Umbilical cord (tissue), 2 donors: ENCODE data around the gene MYH7. TPM values are rescaled to one million over a fixed set of nuclear protein-coding genes. Genes with fewer than 3 reads are reported as not detected.
"Not testable (repeated sequence)": the region's sequence is repeated elsewhere in the genome, so short reads cannot be mapped to it uniquely, and the experiment has no call there.

Experiments used
- DNase-seq: peaks from one replicate; pipeline ENCODE4 v3.0.0-alpha.2; 2015; ENCODE audit warnings: low spot score
- total RNA-seq: library from RNA; depleted of rRNA; stranded (reverse); fragments of >200 nt; gene quantifications from one replicate; pipeline ENCODE4 v1.2.3, GENCODE V29; 2014; ENCODE audit warnings: low replicate concordance; ENCODE audit not compliant: insufficient read depth

MYH7 gene
- total RNA-seq, 1 donor from 2014 or later: under 0.01 TPM

DNA sequence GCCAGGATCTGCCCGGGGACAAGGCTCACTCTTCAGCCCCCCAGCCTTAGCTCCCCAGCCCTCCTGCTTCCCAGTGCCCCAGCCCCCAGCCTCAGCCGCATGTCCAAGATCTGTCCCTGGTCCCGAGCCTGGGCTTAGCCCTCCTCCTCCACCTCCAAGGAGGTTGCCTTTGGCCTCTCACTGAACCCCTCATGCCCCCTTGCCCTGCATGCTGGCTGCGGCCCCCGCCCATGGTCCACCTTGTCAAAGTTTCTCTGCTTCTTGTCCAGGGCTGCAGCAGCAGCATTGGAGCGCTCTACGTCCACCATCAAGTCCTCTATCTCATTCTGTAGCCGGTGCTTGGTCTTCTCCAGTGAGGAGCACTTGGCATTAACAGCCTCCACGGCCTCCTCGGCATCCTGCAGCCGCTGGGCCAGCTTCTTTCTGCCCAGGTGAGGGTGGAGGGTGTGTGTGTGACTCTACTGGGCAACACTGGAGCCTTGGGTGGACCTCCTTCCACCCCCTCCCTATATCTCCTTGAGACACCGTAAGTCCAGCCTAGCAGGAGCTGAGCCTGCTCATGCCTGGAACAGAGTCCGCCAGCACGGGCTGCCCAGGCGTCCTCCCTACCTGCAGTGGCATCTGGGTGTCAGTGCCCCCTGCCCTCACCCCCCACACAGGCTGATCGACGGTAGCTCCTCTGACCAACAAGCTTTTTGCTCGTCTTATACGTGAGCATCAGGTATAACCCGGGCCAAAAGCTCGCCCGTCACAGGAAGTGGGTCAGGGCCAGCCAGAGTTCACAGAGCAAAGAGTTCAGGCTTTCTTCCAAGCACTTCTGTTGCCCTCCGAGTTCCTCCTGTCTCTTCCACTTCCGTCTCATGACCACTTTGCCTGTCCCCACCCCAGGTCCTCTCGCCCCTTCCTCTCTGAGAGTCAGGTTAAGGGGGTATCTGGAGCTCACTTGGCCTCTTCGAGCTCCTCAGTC lies 47.3 kb downstream of the MYH7 start:
- DNase-seq: no peak

DNA sequence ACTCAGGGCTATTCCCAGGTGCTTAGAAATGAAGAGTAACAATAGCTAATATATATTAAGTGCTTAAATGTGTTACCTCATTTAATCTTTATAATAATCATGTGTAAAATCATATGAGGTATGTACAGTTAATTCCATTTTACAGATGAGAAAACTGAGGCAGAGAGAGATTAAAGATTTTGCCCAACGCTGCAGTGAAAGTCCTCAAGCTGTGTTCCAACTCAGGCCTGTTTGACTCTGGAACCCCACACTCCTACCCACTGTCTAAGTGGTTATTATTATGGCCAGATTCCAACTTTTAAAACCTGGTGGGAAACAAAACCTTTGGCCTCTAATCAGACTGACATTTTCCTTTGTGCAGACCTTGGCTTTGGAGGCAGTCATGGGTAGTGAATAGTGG lies 48.5 kb downstream of the MYH7 start:
- DNase-seq: no peak

GRCh38 chr14:23386266-23386657 lies 49.2 kb downstream of the MYH7 start:
- not testable (repeated sequence) for DNase-seq

DNA sequence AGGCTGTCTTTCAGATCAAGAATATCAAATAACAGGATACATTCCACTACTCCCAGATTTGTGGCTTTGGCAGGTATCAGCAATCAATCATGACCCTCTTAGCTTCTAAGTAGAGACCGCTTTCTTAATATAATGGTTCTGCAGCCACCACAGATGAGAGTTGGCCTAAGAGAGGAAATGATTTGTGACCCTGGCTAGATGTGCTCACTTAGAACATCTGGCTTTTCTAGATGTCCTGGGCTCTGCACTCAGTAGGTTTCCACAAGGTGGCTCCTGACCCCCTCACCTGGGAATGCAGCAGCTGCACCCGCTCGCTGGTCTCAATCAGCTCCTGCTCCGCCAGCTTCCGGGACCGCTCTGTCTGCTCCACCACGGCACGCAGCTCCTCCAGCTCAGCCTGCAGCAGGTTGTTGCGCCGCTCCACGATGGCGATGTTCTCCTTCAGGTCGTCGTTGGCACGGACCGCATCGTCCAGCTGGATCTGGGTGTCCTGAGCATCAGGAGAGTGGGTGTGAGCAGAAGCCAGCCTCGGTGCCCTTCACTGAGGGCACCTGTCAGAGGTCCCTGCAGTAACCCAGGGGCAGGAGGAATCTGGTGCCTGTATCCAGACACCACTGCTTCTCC lies 49.7 kb downstream of the MYH7 start:
- DNase-seq: no peak

GRCh38 chr14:23385244-23385641 lies 50.2 kb downstream of the MYH7 start:
- DNase-seq: no peak

GRCh38 chr14:23384364-23385080 lies 50.9 kb downstream of the MYH7 start:
- DNase-seq: no peak

- DNase-seq: no peak
Measured at GRCh38 chr14:23382731-23383440, 52.6 kb downstream of the MYH7 start.

GRCh38 chr14:23382276-23382675 lies 53.2 kb downstream of the MYH7 start:
- no peak for DNase-seq

- DNase-seq: no peak
Measured at GRCh38 chr14:23381871-23382270, 53.6 kb downstream of the MYH7 start.

DNA sequence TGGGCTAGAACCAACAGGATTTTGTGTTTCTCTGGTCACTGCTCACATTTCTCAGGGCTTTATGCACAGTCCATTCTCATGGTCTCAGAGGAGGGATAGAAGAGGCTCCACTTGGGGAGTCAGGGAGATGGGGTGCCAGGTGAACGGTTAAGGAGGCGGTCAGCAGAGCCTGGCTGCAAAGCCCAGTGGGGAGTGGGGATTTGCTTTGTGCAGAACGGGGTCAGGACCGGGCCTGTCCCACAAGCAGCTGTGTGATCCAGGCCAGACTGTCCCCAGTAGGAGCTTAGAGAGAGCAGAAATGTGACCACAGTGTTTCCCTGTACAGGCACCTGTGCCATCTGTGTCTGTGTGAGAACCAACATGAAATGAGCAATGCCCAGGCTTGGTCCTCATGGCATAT lies 54.5 kb downstream of the MYH7 start:
- DNase-seq: no peak

GRCh38 chr14:23380197-23380914 lies 55.1 kb downstream of the MYH7 start:
- DNase-seq: peak; percentile 73

DNA sequence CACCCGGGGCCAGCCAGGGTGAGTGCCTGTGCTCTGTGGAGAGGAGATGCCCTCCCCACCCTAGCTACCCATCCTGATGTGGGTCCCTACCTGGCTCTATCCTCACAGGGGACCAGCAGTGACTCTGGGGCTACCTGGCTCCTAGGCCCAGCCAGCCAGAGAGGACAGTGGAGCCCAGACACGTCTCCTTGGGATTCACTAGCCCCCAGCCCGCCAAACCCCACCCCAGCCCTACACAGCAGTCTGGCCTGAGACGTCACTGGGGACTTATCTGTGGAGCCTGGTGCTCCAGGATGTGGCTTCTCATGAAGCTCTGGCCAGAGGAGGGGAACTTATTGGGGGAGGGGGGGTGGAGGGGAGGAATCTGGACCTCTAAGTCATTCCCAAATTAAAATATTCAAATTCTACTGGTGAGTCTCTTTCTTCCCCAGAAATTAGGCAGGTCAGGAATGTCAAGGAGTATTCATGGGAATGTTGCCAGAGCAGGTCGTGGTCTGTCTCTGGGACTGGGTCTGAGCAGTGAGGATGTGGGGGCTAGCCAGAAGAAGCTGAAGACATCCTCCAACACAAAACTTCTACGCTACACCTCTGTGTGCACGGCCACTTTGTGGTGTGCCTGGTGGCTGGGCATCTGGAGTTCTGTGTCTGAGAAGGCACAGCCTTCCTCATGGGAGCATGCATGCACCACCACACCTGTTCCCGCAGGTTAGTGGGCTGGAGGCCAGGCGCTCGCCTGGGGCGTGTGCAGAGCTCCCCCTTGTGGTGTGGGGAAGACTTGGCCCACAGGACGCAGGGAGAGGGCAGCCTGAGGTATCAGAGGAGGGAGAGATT lies 55.9 kb downstream of the MYH7 start:
- peak; percentile 43 for DNase-seq

DNA sequence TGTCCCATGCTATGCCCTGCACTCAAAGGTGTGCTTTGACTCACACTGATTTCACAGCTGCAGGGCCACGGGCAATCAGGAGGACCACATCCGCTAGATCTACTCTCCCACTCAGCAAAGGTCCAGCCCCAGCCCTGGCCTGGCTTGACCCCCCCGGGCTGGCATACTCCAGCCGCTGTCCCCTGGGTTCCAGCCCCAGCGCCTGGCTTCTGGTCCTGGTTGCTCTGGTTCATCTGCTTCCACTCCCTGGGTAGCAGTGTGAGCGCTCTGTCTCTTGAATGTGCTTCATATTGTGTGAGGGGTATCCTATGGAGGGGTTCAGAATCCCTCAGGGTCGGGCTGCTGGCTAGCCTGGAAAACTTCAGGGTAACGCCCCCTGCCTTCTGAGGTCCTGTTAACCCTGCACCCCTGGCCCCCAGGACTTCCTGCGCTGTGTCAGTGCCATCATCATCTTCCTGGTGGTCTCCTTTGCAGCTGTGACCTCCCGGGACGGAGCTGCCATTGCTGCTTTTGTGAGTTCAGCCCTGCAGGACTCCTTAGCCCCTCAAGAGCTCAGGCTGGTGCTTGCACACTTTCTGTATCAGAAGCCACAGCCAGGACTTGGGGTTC lies 56.7 kb downstream of the MYH7 start:
- DNase-seq: no peak

DNA sequence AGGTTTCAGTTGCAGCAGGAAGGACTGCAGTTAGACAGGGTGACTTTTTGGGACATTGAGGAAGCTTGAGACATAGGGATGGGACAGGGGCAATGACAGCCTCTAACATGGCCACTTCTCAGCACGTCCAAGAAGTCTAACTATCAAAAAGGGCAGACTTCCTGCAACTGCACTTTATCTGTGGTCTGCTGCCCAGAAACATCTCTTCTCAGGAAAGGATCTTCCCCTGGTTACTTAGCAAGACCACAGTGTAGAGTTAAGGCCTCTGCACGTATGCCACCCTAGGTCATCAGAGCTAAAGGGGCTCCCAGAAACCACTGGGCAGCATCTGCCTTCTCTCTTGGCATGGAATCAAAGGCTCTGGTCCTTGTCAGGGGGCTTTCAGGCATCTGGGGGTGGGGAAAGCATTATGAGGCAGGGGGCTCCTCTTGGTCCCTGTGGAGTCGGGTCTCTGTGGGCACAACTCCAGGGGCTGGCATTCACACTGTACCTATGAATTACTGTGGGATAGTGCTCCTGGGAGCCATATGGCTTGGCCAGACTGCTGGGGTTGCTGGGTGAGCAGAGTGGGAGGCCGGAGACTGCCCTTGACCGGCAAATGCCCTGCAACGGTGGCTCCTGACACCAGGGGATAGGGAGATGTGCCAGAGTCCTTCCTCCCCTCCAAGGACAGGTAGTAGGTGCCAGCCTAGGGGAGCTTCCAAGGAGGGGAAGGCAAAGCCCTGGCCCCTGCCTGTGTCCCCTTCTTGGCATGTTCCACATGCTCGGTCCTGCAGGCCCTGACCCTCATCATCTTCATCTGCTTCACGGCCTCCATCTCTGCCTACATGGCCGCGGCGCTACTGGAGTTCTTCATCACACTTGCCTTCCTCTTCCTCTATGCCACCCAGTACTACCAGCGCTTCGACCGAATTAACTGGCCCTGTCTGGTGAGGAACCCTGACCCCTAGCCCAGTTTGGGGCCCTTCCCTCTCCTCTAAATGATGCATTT lies 57.6 kb downstream of the MYH7 start:
- DNase-seq: no peak

- DNase-seq: no peak
Measured at GRCh38 chr14:23377198-23377550, 58.3 kb downstream of the MYH7 start.

- peak; percentile 82 for DNase-seq
Measured at GRCh38 chr14:23376482-23377197, 58.8 kb downstream of the MYH7 start, which contains the start of gene CMTM5. Gene CMTM5 (plus strand): TSS chr14:23377046. CDS start chr14:23377252, 206 bp downstream.

DNA sequence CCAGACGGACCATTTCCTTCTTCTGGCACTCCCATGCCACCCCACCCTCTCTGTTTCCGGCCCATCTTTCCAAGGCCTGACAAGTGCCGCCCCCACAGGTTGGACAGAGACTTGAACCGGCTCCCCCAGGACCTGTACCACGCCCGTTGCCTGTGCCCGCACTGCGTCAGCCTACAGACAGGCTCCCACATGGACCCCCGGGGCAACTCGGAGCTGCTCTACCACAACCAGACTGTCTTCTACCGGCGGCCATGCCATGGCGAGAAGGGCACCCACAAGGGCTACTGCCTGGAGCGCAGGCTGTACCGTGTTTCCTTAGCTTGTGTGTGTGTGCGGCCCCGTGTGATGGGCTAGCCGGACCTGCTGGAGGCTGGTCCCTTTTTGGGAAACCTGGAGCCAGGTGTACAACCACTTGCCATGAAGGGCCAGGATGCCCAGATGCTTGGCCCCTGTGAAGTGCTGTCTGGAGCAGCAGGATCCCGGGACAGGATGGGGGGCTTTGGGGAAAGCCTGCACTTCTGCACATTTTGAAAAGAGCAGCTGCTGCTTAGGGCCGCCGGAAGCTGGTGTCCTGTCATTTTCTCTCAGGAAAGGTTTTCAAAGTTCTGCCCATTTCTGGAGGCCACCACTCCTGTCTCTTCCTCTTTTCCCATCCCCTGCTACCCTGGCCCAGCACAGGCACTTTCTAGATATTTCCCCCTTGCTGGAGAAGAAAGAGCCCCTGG lies 59.8 kb downstream of the MYH7 start:
- DNase-seq: no peak
